HG03354 (cell line): ENCODE data around the gene KRTAP6-3.

Experiments
- ATAC-seq: cut with Tn5 transposase; IDR thresholded peaks from one replicate; pipeline ENCODE4 v1.9.1; 2021; ENCODE audit warnings: mild to moderate bottlenecking; ENCODE audit not compliant: unreplicated experiment, poor library complexity, severe bottlenecking

Gene KRTAP6-3

GRCh38 chr21:30592140-30592539 lies at the start of gene KRTAP6-3:
TSS of gene KRTAP6-3 (plus strand) at chr21:30592440. CDS start at chr21:30592446, 6 bp downstream.
- ATAC-seq: no peak

- ATAC-seq: no peak
Measured at GRCh38 chr21:30552782-30553181, 39.5 kb upstream of the KRTAP6-3 start.

- no peak for ATAC-seq
Measured at GRCh38 chr21:30555095-30555494, 37.1 kb upstream of the KRTAP6-3 start.

- ATAC-seq: no peak
Measured at GRCh38 chr21:30561264-30561895, 30.9 kb upstream of the KRTAP6-3 start, which contains the start of gene KRTAP19-7. TSS of gene KRTAP19-7 (minus strand) at chr21:30561314. CDS start at chr21:30561289, 25 bp downstream.

GRCh38 chr21:30561957-30562356 lies 30.3 kb upstream of the KRTAP6-3 start:
- no peak for ATAC-seq

- no peak for ATAC-seq
Measured at GRCh38 chr21:30563072-30563471, 29.2 kb upstream of the KRTAP6-3 start.

GRCh38 chr21:30563630-30564029 lies 28.6 kb upstream of the KRTAP6-3 start:
- ATAC-seq: no peak

- no peak for ATAC-seq
Measured at GRCh38 chr21:30567617-30568016, 24.6 kb upstream of the KRTAP6-3 start.

- no peak for ATAC-seq
Measured at GRCh38 chr21:30577766-30578165, 14.5 kb upstream of the KRTAP6-3 start.

- ATAC-seq: no peak
Measured at GRCh38 chr21:30579346-30579745, 12.9 kb upstream of the KRTAP6-3 start.

GRCh38 chr21:30580132-30580531 lies 12.1 kb upstream of the KRTAP6-3 start:
- no peak for ATAC-seq

- no peak for ATAC-seq
Measured at GRCh38 chr21:30582870-30583269, 9.4 kb upstream of the KRTAP6-3 start.

- no peak for ATAC-seq
Measured at GRCh38 chr21:30590297-30590696, 1.9 kb upstream of the KRTAP6-3 start, which contains the start of gene KRTAP22-2. TSS of gene KRTAP22-2 (minus strand) at chr21:30590397.

GRCh38 chr21:30598802-30599201 lies 6.6 kb downstream of the KRTAP6-3 start, which contains the start of gene KRTAP6-2:
TSS of gene KRTAP6-2 (minus strand) at chr21:30598902. CDS start at chr21:30598874, 28 bp downstream.
- no peak for ATAC-seq

GRCh38 chr21:30600787-30601186 lies 8.5 kb downstream of the KRTAP6-3 start, which contains the start of gene KRTAP22-1:
TSS of gene KRTAP22-1 (plus strand) at chr21:30601087.
- ATAC-seq: no peak

- no peak for ATAC-seq
Measured at GRCh38 chr21:30605968-30606367, 13.7 kb downstream of the KRTAP6-3 start.

- no peak for ATAC-seq
Measured at GRCh38 chr21:30612132-30612531, 19.9 kb downstream of the KRTAP6-3 start.

GRCh38 chr21:30613836-30614235 lies 21.6 kb downstream of the KRTAP6-3 start, which contains the start of gene KRTAP6-1:
TSS of gene KRTAP6-1 (minus strand) at chr21:30613930. CDS start at chr21:30613904, 26 bp downstream.
- no peak for ATAC-seq

- ATAC-seq: no peak
Measured at GRCh38 chr21:30615199-30615598, 23.0 kb downstream of the KRTAP6-3 start.

GRCh38 chr21:30616125-30616524 lies 23.9 kb downstream of the KRTAP6-3 start, which contains the start of gene KRTAP20-1:
TSS of gene KRTAP20-1 (plus strand) at chr21:30616425. CDS start at chr21:30616455, 30 bp downstream.
- no peak for ATAC-seq

- ATAC-seq: no peak
Measured at GRCh38 chr21:30620080-30620479, 27.8 kb downstream of the KRTAP6-3 start.
